ENCODE measurements around the gene SLC25A45. TPM values are rescaled to one million over a fixed set of nuclear protein-coding genes. Genes with fewer than 3 reads are reported as not detected.

SLC25A45 gene
- total RNA-seq, 2 donors from 2014 or later = 11.7 to 13.3 TPM

DNA sequence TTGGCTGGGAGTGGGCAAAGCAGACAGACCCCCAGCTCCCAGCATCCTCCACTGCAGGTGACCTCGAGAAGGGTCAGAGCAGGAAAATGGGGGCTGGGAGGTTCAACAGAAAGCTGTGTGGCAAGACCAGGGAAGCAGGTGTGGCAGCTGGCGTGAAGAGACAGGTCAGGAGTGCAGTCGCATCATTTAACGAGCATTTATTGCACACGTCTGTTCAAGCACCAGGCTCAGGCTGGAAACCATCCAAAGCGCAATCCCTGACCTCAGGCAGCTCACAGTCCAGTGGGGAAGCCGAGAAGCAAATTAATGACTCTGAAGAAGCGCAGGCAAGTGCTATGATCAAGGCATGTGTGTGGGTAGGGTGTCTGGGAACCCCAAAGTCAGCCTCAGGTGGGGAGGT, 7.4 kb downstream of the SLC25A45 start:
- Histone ChIP-seq H3K36me3 (no peaks in the 10 kb centered on the region), H3K4me3 (no peak overlapping the region), H3K27ac (no peak overlapping the region), H3K27me3 (replicated peaks; ENCODE audit: insufficient read depth) (no peaks in the 10 kb centered on the region), H3K9me3 (no peaks in the 10 kb centered on the region), H3K4me1 (replicated peaks) (no peaks in the 10 kb centered on the region)
- TF ChIP-seq POLR2A (IDR thresholded peaks at IDR 0.05) = no peak
- no peak for TF ChIP-seq POLR2AphosphoS5 (IDR thresholded peaks at IDR 0.05)
- TF ChIP-seq, protein P1, sequence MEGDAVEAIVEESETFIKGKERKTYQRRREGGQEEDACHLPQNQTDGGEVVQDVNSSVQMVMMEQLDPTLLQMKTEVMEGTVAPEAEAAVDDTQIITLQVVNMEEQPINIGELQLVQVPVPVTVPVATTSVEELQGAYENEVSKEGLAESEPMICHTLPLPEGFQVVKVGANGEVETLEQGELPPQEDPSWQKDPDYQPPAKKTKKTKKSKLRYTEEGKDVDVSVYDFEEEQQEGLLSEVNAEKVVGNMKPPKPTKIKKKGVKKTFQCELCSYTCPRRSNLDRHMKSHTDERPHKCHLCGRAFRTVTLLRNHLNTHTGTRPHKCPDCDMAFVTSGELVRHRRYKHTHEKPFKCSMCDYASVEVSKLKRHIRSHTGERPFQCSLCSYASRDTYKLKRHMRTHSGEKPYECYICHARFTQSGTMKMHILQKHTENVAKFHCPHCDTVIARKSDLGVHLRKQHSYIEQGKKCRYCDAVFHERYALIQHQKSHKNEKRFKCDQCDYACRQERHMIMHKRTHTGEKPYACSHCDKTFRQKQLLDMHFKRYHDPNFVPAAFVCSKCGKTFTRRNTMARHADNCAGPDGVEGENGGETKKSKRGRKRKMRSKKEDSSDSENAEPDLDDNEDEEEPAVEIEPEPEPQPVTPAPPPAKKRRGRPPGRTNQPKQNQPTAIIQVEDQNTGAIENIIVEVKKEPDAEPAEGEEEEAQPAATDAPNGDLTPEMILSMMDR (IDR thresholded peaks at IDR 0.05) = no peak
- no peak for DNase-seq (ENCODE audit: low spot score)
- WGBS = 61% methylated on average over 8 of the region's 8 CpGs
- intact Hi-C loops (cut with DNase I) = loop anchor here (5.0 kb wide), 1 partner anchor 152 kb away; the partner anchor contains the start of gene SCYL1

DNA sequence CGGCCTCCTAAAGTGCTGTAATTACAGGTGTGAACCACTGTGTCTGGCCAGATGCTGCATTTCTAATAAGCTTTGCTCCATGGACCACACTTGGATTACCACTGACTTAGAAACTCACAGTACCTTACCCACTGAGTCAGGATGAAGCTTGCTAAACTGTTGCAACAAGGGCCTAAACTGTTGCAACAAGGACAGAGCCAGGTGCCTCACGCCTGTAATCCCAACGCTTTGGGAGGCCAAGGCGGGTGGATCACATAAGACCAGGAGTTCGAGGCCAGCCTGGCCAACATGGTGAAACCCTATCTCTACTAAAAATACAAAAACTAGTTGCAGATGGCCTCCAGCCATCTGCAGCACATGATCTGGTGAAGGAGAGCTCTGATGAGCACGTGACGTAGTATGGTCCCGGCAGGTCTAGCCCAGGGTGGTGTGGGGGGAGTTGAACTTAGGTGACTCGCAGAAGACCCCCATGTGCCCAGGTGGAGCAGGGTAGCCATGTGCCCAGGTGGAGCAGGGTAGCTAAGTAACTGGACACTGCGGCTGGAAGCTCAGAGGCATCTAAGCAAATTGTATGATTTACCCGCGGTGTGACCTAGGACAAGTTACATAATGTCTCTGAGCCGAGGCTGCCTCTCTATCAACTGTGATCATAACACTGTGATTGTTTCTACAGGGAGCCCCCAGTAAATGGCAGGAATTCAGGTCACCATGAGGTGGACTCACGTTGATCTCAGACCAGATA, 8.4 kb downstream of the SLC25A45 start:
- 83% methylated on average over 14 of the region's 14 CpGs for WGBS
- H3K4me3 ChIP-seq = no peak overlapping the region
- H3K27ac ChIP-seq = no peak overlapping the region
- no peak for TF ChIP-seq POLR2A (IDR thresholded peaks at IDR 0.05)
- no peak for TF ChIP-seq POLR2AphosphoS5 (IDR thresholded peaks at IDR 0.05)
- TF ChIP-seq, protein P1 (IDR thresholded peaks at IDR 0.05) = no peak
- H3K4me1 ChIP-seq (replicated peaks) = no peaks in the 10 kb centered on the region
- H3K27me3 ChIP-seq (replicated peaks; ENCODE audit: insufficient read depth) = no peaks in the 10 kb centered on the region
- no peak for DNase-seq (ENCODE audit: low spot score)
- intact Hi-C loops (cut with DNase I) = no loop called here
- no peaks in the 10 kb centered on the region for H3K9me3 ChIP-seq
- H3K36me3 ChIP-seq = no peaks in the 10 kb centered on the region

DNA sequence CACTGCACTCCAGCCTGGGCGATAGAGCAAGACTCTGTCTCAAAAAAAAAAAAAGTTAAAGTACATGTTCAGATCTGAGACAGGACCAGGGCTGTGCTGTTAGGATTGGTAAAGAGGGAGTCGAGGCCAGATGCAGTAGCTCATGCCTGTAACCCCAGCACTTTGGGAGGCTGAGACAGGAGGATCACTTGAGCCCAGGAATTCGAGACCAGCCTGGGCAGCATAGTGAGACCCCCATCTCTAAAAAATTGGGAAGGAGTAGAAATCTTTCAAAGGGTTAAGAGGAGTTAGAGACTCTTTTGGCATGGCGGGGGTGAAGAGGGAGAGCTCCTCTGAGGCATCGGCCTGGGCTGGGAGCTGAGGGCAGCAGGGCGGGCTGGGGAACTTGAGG, 11.8 kb downstream of the SLC25A45 start:
- Histone ChIP-seq H3K9me3 (no peaks in the 10 kb centered on the region), H3K27ac (no peak overlapping the region)
- WGBS = 85% methylated on average over 6 of the region's 6 CpGs

DNA sequence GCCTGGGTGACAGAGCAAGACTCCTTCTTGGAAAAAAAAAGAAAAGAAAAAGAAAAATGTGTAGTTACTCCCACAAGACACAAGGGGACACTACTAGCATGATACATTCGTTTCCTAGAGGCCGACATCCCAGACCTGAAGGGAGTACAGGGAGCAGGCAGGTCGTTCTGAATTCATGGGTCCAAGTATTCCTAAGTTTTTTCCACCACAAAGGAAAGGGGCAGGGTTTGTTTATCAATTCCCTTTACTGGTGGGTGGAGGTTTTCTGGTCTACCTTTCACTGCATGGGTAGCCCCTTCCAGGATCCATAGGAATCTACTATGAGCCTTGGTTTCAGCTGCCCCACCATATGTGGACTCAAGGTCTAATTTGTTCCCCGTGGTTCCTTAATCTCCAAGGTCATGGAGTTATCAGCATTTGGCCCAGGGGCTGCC, 16.1 kb downstream of the SLC25A45 start:
- intact Hi-C loops (cut with DNase I) = loop anchor here (10.0 kb wide), 1 partner anchor 48 kb away; no protein-coding TSS in a partner anchor

More for the DNA sequence above, 11.8 kb downstream of the SLC25A45 start:
- no peak overlapping the region for H3K4me3 ChIP-seq
- H3K4me1 ChIP-seq (replicated peaks) = peaks cover 6% of the 10 kb centered on the region
- TF ChIP-seq POLR2AphosphoS5 (IDR thresholded peaks at IDR 0.05) (no peak), POLR2A (IDR thresholded peaks at IDR 0.05) (no peak)
- TF ChIP-seq, protein P1 (IDR thresholded peaks at IDR 0.05) = no peak
- H3K27me3 ChIP-seq (replicated peaks; ENCODE audit: insufficient read depth) = no peaks in the 10 kb centered on the region
- intact Hi-C loops (cut with DNase I) = no loop called here
- DNase-seq (ENCODE audit: low spot score) = no peak
- no peaks in the 10 kb centered on the region for H3K36me3 ChIP-seq

More for the DNA sequence above, 16.1 kb downstream of the SLC25A45 start:
- peak; percentile 54 for DNase-seq (ENCODE audit: low spot score)
- no peaks in the 10 kb centered on the region for H3K27me3 ChIP-seq (replicated peaks; ENCODE audit: insufficient read depth)
- no peak overlapping the region for H3K4me3 ChIP-seq
- TF ChIP-seq, protein P1 (IDR thresholded peaks at IDR 0.05) = peak; percentile 64 to 94 (median 78)
- TF ChIP-seq POLR2AphosphoS5 (IDR thresholded peaks at IDR 0.05) (peak; percentile 74), POLR2A (IDR thresholded peaks at IDR 0.05) (no peak)
- H3K9me3 ChIP-seq = no peaks in the 10 kb centered on the region
- H3K27ac ChIP-seq = no peak overlapping the region
- no peaks in the 10 kb centered on the region for H3K36me3 ChIP-seq
- 8% methylated on average over 4 of the region's 4 CpGs for WGBS
- H3K4me1 ChIP-seq (replicated peaks) = peaks cover 6% of the 10 kb centered on the region
